Neural crest cell (in vitro differentiated cells): Measurements from ENCODE around the gene ZFAND2B. TPM values are rescaled to one million over a fixed set of nuclear protein-coding genes. Genes with fewer than 3 reads are reported as not detected.

Experiments used
- DNase-seq: peaks from one replicate; pipeline ENCODE4 v3.0.0; 2021; ENCODE audit warnings: low read depth, mixed read lengths, low spot score
- H3K27ac Mint-ChIP-seq: one replicate; pipeline ENCODE4 v1.8.0; 2021; ENCODE audit warnings: mild to moderate bottlenecking, mixed read lengths; ENCODE audit not compliant: unreplicated experiment
- H3K27me3 Mint-ChIP-seq: 2 replicates; pipeline ENCODE4 v1.8.0; 2021; ENCODE audit warnings: low read depth, mild to moderate bottlenecking, mixed read lengths
- H3K36me3 Mint-ChIP-seq: 2 replicates; pipeline ENCODE4 v1.8.0; 2021; ENCODE audit warnings: low read depth, mild to moderate bottlenecking, mixed read lengths
- H3K4me1 Mint-ChIP-seq: 2 replicates; pipeline ENCODE4 v1.8.0; 2021; ENCODE audit warnings: mixed read lengths
- H3K4me3 Mint-ChIP-seq: one replicate; pipeline ENCODE4 v1.8.0; 2021; ENCODE audit warnings: mild to moderate bottlenecking, mixed read lengths
- H3K9me3 Mint-ChIP-seq: 2 replicates; pipeline ENCODE4 v1.8.0; 2021; ENCODE audit warnings: mixed read lengths
- long read RNA-seq: library from polyadenylated mRNA; unstranded; transcript quantifications from one replicate; pipeline ENCODE4 v2.0.0, GENCODE V29; 2020
- total RNA-seq: library from RNA; stranded (reverse); gene quantifications from 2 replicates; pipeline ENCODE4 v1.2.1, GENCODE V29; 2021
- TF ChIP-seq, protein P1 (sequence below): fragments of 200-600 bp; sonication (generic); conservative IDR thresholded peaks from 2 replicates; pipeline ENCODE4 v1.5.0; 2021; ENCODE audit warnings: antibody characterized with exemption, mild to moderate bottlenecking

ZFAND2B gene, protein sequence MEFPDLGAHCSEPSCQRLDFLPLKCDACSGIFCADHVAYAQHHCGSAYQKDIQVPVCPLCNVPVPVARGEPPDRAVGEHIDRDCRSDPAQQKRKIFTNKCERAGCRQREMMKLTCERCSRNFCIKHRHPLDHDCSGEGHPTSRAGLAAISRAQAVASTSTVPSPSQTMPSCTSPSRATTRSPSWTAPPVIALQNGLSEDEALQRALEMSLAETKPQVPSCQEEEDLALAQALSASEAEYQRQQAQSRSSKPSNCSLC
- total RNA-seq, result 26.6 and 30.1 TPM in 2 replicates
- long read RNA-seq, partial matches to known transcripts, result 1 of 8 reads
- long read RNA-seq, other reads (novel, unspliced or antisense), result 4 of 8 reads

DNA sequence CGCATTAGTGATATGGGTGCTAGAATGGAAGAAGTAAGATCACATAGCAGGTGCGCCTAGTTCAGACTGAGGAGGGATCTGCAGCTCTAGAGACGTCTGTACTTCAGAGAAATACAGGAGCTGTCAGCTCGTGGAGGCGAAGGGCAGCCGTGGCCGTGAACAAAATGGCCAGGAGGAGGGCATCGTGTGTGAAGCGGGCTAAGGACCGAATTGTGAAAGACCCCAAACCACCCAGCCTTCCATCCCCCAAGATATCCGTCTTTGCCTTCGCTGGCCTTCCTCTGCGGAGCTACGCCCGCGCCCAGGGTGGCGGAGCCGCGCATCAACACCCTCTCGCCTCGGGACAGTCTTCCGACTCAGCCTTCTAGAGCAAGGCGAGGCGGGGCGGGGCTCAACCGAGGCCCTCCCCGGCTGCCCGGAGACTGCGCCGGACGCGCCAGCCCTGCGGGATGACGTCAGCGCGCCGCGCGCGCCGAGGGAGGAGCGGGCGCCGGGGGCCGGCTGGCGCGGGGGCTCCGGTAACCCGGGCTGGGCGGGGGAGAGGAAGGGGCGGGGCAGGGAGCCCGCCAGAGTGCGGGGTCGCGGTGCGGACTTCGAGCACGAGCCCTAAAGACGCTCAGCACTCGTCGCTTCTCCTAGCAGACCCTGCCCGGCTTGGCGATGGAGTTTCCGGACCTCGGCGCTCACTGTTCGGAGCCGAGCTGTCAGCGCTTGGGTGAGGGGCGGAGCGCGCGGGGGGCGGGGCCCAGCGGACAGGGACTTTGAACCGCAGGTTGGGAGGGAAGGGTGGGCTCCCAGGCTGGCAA, at the start of gene ZFAND2B:
TSS of gene ZFAND2B (plus strand) at position 455 of the 806 bp plus-strand sequence. CDS start at position 661, 206 bp downstream.
- H3K4me1 Mint-ChIP-seq, result peaks cover 21% of the 10 kb centered on the region
- H3K27ac Mint-ChIP-seq, result peak within 1 kb of the TSS; percentile 96
- TF ChIP-seq, protein P1, sequence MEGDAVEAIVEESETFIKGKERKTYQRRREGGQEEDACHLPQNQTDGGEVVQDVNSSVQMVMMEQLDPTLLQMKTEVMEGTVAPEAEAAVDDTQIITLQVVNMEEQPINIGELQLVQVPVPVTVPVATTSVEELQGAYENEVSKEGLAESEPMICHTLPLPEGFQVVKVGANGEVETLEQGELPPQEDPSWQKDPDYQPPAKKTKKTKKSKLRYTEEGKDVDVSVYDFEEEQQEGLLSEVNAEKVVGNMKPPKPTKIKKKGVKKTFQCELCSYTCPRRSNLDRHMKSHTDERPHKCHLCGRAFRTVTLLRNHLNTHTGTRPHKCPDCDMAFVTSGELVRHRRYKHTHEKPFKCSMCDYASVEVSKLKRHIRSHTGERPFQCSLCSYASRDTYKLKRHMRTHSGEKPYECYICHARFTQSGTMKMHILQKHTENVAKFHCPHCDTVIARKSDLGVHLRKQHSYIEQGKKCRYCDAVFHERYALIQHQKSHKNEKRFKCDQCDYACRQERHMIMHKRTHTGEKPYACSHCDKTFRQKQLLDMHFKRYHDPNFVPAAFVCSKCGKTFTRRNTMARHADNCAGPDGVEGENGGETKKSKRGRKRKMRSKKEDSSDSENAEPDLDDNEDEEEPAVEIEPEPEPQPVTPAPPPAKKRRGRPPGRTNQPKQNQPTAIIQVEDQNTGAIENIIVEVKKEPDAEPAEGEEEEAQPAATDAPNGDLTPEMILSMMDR, result peak; percentile 39
- peaks cover 3% of the 10 kb centered on the region for H3K27me3 Mint-ChIP-seq
- peak within 1 kb of the TSS; percentile 92 for H3K4me3 Mint-ChIP-seq
- peaks cover 2% of the 10 kb centered on the region for H3K9me3 Mint-ChIP-seq
- peaks cover 4% of the 10 kb centered on the region for H3K36me3 Mint-ChIP-seq
- DNase-seq, result peak; percentile 89

DNA sequence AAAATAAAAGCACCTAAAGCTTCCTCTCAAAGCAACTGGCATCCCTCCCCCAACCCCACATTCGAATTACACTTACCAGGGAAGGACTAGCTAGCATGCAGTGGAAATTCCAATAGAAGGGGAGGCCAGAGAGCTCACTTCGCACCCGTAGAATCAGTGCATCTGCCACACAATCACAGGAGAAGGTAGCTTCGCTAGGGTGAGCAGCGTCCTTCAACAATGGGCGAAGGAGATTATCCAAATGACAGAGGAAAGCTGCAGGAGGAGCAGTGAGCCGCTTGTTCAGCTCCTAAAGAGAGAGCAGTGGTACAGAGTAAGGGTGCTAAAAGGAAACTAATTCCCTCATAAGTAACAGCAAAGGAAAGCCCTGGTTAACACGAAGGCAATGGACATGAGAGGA, 49.2 kb upstream of the ZFAND2B start:
- H3K27ac Mint-ChIP-seq, result no peak overlapping the region
- TF ChIP-seq, protein P1, result no peak
- DNase-seq, result no peak
- H3K27me3 Mint-ChIP-seq, result no peaks in the 10 kb centered on the region
- peaks cover 17% of the 10 kb centered on the region for H3K4me1 Mint-ChIP-seq
- no peak overlapping the region for H3K4me3 Mint-ChIP-seq
- no peaks in the 10 kb centered on the region for H3K36me3 Mint-ChIP-seq
- H3K9me3 Mint-ChIP-seq, result no peaks in the 10 kb centered on the region

DNA sequence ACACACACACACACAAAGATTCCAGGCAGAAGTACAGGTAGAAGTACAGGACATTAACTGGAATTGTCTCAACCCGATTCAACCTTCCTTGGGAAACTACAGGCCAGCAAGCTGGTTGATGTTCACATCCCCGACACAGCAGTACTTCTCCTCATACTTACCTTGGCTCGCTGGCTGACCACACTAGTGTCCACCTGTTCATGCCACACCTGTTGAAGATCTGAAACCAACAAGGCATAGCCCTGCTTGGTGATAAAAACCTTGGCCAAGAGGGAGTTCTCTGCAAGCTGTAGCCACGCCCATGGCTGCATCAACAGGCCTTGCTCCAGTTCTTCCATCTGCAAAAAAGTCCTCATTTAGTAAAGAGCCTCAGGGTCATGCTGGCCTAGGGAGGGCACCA, 48.6 kb upstream of the ZFAND2B start:
- H3K27ac Mint-ChIP-seq, result no peak overlapping the region

DNA sequence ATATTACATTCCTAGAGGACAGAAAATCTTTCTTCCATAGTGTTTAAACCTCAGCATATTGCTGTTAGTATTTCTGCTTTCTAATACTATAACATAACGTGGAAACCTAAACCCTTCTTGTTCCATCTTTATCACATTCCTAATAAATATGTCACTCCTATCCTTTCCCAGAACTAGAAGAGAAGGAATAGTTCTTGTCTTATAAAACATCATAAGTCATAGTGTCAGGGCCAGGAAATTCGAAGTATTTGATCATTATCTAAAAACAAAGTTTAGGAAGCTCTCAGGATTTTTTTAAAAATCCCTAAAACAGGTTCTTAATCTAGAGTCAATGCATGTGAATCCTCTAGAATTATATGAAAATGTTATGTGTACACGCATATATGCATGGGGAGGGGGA, 48.0 kb upstream of the ZFAND2B start:
- H3K9me3 Mint-ChIP-seq, result no peaks in the 10 kb centered on the region
- H3K27ac Mint-ChIP-seq, result no peak overlapping the region
- TF ChIP-seq, protein P1, result no peak
- no peaks in the 10 kb centered on the region for H3K36me3 Mint-ChIP-seq
- peak overlapping the region; percentile 28 for H3K4me3 Mint-ChIP-seq
- H3K27me3 Mint-ChIP-seq, result no peaks in the 10 kb centered on the region
- DNase-seq, result no peak
- peaks cover 17% of the 10 kb centered on the region for H3K4me1 Mint-ChIP-seq

More for the DNA sequence above, 48.6 kb upstream of the ZFAND2B start:
- Mint-ChIP-seq H3K27me3 (no peaks in the 10 kb centered on the region), H3K36me3 (no peaks in the 10 kb centered on the region), H3K4me3 (no peak overlapping the region), H3K9me3 (no peaks in the 10 kb centered on the region), H3K4me1 (peaks cover 17% of the 10 kb centered on the region)
- TF ChIP-seq, protein P1, result no peak
- DNase-seq, result no peak

DNA sequence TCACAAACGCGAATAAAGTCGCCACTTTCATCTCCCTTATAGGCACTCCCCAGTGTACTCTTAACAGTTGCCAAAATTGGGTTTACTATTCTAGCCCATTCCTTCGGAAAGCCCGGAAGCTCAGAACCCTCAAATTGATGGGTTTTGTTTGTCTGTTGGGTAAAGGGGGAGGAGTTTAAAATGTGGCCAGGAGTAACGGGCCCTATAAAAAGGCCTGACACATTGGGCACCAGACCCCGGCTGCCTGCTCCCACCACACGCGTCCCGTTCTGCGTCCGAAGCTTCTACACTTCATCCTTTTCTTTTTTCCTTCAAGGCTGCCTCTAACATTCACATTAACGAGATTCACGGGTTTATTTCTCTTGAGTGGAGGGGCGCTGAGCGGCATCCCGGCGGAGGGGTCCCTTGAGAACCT, 46.8 kb upstream of the ZFAND2B start:
- Mint-ChIP-seq H3K9me3 (no peaks in the 10 kb centered on the region), H3K27me3 (no peaks in the 10 kb centered on the region), H3K4me1 (peaks cover 17% of the 10 kb centered on the region), H3K36me3 (no peaks in the 10 kb centered on the region), H3K4me3 (peak overlapping the region; percentile 95), H3K27ac (peak overlapping the region; percentile 38)
- DNase-seq, result no peak
- TF ChIP-seq, protein P1, result no peak
